Ureter (tissue), 1 donor: ENCODE results near the gene CISTR. TPM values are rescaled to one million over a fixed set of nuclear protein-coding genes. Genes with fewer than 3 reads are reported as not detected.
"Not testable (repeated sequence)": the region's sequence is repeated elsewhere in the genome, so short reads cannot be mapped to it uniquely, and the experiment has no call there.

Experiments used
- DNase-seq: peaks from one replicate; pipeline ENCODE4 v3.0.0-alpha.2; 2020; ENCODE audit warnings: low spot score
- total RNA-seq: library from RNA; stranded (reverse); gene quantifications from one replicate; pipeline ENCODE4 v1.2.4, GENCODE V29; 2023
- donor health status: DM: yes; HTN: yes; CAD: no.

The CISTR gene
- total RNA-seq, 1 donor from 2014 or later: not detected

- no peak for DNase-seq
Observed at GRCh38 chr12:53719649-53720048, 32.1 kb downstream of the CISTR start.

DNA sequence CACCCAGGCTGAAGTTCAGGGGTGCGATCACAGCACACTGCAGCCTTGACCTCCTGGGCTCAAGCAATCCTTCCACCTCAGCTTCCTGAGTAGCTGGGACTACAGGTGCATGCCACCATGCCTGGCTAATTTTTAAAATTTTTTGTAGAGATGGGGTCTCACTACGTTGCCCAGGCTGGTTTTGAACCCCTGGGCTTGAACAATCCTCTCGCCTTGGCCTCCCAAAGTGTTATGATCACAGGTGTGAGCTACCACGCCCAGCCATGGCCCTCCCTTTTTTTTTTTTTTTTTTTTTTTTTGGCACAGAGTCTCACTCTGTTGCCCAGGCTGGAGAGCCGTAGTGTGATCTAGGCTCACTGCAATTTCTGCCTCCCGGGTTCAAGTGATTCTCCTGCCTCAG lies 33.2 kb downstream of the CISTR start:
- not testable (repeated sequence) for DNase-seq

DNA sequence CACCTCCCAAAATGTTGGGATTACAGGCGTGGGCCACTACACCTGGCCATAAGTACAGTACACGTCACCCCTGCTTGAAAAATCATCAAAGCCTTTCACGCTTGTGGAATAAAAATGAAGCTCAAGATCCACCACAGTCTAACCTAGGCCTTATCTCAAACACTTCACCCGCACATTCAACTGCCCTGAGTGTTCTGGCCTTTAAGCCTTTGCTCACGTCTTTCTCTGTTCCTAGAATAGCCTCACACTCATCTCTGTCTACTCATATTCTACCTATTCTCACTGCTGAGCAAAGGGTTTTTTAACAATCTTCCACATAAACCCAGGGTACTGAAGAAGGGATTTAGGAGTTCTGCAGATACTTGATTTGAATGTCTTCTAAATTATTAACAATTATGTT lies 34.5 kb downstream of the CISTR start:
- DNase-seq: no peak

DNA sequence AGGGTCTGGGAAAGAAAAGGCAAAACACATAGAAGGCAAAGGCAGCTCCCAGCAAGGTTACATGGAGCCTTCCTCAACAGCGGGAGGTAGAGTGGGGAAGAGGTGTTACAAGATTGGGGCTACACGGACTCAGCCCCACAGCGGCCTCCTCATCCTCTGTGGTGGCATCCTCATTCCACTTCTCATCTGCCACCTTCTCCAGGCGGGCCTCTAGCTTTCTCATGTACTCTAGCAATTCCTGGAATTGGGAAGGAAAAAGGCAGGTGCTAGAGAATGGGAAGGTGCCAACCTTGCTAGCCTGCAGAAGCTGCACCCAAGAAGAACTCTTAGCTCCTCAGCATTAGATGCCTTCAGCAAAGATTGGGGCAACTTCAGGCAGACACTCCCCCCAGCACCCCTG lies 37.8 kb downstream of the CISTR start:
- DNase-seq: no peak

DNA sequence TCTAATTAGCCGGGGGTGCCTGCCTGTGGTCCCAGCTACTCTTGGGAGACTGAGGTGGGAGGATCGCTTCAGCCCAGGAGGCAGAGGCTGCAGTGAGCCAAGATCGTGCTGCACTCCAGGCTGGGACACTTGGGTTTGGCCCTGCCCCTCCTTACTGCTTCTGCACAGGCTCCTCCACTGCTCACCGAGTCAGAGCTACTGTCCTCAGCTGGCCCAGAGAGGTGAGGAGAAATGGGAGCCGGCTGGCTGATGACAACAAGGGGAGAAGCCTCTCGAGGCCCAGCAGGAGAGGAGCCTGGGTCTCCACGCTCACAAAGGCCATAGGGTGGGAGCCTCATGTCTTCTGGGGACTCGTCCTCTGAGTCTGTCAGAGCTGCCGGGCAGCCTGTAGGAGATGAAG lies 38.3 kb downstream of the CISTR start:
- no peak for DNase-seq

DNA sequence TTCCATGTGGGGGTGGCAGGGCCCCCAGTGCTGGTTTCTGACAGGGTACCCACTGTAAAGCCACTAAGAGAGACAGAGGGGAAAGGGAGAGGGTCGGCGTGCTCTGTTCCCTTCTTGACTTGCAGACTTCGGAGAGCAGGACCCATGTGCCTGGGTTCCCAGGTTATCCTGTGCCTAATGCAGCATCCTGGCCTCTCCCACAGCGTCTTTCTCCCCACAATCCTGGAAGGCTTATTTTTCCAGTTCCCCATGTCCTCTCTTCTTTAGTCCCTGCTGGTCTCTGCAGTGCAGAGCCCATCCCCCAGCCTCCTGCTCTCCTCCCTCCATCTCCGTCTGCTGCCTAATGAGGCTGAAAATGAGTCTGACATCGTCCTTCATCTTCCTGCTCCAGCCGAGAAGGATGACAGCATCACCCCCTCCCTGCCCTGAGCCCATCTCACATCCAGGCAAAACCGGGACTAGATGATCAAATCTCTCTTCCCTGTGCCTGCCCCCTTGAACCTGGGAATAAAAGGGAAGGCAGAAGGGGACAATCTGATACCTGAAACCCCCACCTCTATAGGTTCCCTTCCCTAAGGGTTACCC lies 39.6 kb downstream of the CISTR start:
- DNase-seq: no peak

GRCh38 chr12:53710091-53710490 lies 41.7 kb downstream of the CISTR start:
- DNase-seq: no peak

DNA sequence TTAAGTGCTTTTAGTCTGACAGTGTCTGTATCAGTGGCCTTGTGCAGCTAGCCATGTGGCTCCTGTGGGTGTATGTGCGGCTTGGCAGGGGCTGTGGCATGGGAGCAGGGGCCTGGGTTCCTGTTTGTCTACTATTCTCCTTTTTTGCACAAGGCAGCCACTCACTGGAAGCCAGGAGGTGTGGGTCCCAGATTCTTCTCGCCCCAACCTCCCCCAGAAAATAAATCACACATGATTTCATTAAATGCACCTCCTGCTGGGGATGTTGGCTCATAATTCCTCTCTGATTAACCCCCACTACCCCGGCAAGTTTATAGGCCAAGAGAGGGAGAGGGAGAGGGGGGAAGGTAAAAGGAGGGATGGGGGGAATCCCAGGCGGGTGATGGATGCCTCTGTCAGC lies 42.1 kb downstream of the CISTR start:
- no peak for DNase-seq

DNA sequence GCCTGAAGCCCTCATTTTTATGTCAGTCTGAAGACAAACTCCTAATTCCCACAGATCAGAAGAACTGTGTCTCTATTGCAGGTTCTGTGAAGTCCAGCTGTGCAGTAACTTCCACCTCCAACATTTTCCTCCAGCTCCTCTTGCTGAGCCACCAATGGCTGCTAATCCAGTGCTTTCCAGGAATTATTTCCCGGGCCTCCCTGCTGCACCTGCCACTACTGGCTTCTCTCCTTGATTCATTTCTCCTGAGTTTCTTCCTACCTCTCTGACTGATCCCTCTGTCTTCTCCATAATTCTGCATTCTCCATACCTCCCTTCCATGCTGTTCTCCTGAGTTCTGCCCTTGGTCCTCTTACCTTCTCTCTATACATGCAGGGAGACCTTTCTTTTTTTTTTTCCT lies 45.7 kb downstream of the CISTR start:
- DNase-seq: no peak

DNA sequence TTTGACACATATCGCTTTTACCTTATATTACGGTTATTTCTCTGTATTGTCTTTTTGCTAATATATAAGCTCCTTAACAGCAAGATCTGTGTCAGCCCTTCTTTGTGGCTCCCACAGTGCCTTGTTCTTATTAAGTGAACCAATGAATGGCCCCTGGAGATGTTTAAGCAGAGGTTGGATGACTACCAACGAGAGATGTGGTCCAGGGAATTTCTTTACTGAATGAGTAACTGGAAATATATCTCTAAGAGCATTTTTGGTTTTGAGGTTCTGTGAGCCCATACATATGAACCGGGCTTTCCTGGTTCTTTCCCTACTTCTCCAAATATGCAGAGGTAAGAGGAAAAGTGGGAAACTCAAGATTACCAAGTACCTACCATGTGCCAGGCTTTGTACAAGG lies 48.0 kb downstream of the CISTR start:
- no peak for DNase-seq

GRCh38 chr12:53701518-53702264 lies 50.1 kb downstream of the CISTR start:
- peak; percentile 86 for DNase-seq

- no peak for DNase-seq
Observed at GRCh38 chr12:53700567-53700966, 51.2 kb downstream of the CISTR start.

DNA sequence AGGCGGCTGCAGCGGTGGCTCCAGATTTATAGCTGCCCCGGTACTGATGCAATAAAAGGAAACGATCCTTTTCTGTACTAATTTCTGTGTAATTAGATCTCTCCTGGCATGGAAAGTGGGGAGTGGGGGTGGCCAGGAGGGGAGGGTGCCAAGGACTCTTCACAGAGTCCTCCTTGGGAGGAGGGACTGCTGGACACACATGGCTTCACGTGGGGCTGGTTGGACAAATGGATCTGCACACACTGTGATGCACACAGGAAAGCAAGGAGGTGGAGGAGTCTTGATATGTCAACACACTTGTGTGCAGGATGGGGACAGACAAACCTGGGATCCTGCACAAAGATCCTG lies 52.1 kb downstream of the CISTR start:
- no peak for DNase-seq

DNA sequence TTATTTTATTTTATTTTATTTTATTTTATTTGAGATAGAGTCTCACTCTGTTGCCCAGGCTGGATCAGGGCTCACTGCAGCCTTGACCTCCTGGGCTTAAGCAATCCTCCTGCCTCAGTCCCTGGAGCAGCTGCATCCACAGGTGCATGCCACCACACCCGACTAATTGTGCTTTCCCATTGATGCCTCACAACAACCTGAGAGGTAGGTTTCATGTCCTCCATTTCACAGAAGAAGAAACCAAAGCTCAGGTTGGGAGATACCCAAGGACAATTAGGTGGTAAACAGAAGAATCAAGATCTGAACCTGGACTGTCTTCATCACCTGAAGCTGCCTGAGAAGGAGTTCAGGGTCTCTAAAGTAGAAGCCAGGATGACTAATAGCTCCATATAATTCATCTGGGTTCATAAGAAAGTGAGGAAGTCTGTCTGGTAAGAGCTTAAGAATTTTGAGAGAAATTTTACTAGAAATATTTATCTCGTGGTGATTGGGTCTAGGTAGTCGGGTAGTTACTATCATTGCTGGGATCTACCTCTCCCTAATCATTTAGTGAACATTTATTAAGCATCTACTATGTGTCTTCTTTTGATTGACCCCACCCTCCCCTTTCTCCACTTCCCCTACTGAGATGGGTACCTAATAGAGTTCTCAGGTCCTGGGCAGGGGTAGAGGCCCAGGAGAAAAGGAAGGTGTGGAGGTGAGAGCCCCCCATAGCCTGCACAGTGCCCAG lies 52.7 kb downstream of the CISTR start:
- DNase-seq: no peak

GRCh38 chr12:53696655-53697331 lies 55.0 kb downstream of the CISTR start:
- no peak for DNase-seq

Other genes starting within 250 kb of the CISTR start
- gene NPFF, start 244.5 kb downstream of the CISTR start, total RNA-seq: not detected
- 58.3 TPM for gene ATF7, start 125.6 kb downstream of the CISTR start, total RNA-seq
- 341 TPM for gene ATP5MC2, start 75.9 kb downstream of the CISTR start, total RNA-seq
- gene CALCOCO1, start 24.5 kb downstream of the CISTR start, total RNA-seq: 111 TPM
- 0.21 TPM for gene HOXC13, start 186.9 kb upstream of the CISTR start, total RNA-seq
- gene HOXC12, start 202.9 kb upstream of the CISTR start, total RNA-seq: not detected
- gene HOXC11, start 221.1 kb upstream of the CISTR start, total RNA-seq: 1.7 TPM
- 6.6 TPM for gene HOTAIR, start 223.0 kb upstream of the CISTR start, total RNA-seq
- gene HOXC10, start 233.2 kb upstream of the CISTR start, total RNA-seq: 8.5 TPM
- gene HOXC9, start 248.2 kb upstream of the CISTR start, total RNA-seq: 1.7 TPM